ENCODE data around the gene XXYLT1. TPM values are rescaled to one million over a fixed set of nuclear protein-coding genes. Genes with fewer than 3 reads are reported as not detected.

Gene XXYLT1
- total and polyA plus RNA-seq, 2 of the 8 experiments (the other 6 are each of a cell fraction or from before 2014, with no cell fraction given): 18.9 to 23.8 TPM

DNA sequence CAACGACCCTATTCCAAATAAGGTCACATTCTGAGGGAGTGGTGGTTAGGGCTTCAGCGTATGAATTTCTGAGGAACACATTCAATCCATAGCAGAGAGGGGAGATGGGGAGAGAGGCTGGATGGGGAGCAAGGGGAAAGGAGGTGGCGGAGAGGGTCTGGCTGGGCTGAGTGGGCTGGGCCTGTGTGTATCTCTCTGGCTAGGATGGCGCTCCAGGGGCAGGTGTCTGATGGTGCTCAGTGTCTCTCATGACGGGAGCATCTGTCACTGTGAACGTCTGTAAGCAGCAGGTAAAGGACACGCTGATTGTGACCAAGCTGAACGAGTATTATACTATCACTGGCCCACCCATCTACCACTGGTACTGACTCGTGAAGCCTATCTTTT lies 159.6 kb downstream of the XXYLT1 start:
- no peak for TF ChIP-seq SUZ12 (IDR thresholded peaks at IDR 0.05; ENCODE audit: low read length)
- no peak for TF ChIP-seq HDAC2 (IDR thresholded peaks at IDR 0.05; ENCODE audit: borderline replicate concordance in 1 of 2, low read depth in 2 of 2, low read length in 2 of 2)
- TF ChIP-seq SP2 (IDR thresholded peaks at IDR 0.05; ENCODE audit: low read length): no peak
- TF ChIP-seq SP4 (IDR thresholded peaks at IDR 0.05; ENCODE audit: low read length): no peak
- Histone ChIP-seq H3K9me3 (ENCODE audit: insufficient read depth in 2 of 2, low read depth in 1 of 2, low read length in 1 of 2) (no peaks in the 10 kb centered on the region), H3K4me3 (ENCODE audit: extremely low read depth in 1 of 4, insufficient read depth in 2 of 4, low read depth in 3 of 4, low read length in 4 of 4) (no peak overlapping the region), H3K23me2 (ENCODE audit: low read depth, low read length) (peaks cover 17% of the 10 kb centered on the region; the same call in 1 of the 2 replicates), H4K5ac (ENCODE audit: insufficient read length, low read depth, low read length) (no peak overlapping the region), H2BK5ac (ENCODE audit: low read depth, low read length) (no peak overlapping the region), H2AK5ac (ENCODE audit: low read depth, low read length) (no peak overlapping the region), H3K4me2 (ENCODE audit: insufficient read depth in 1 of 2, low read depth in 2 of 2, low read length in 2 of 2) (no peak overlapping the region), H4K91ac (replicated peaks; ENCODE audit: insufficient read length, low read length) (no peak overlapping the region), H3K4ac (replicated peaks; ENCODE audit: insufficient read length, low read depth, low read length) (no peak overlapping the region), H2BK20ac (ENCODE audit: low read length) (no peak overlapping the region), H2BK120ac (replicated peaks; ENCODE audit: low read depth, low read length) (no peak overlapping the region), H3K4me1 (replicated peaks in 1 of 4; ENCODE audit: control insufficient read depth in 3 of 4, insufficient read depth in 4 of 4, low read length in 3 of 4) (peaks cover 0 to 2% (median under 1%) of the 10 kb centered on the region in 4 experiments; a peak in 3 of 7 replicates), H2AFZ (ENCODE audit: low read length) (no peak overlapping the region), H3K56ac (replicated peaks; ENCODE audit: insufficient read length, low read depth, low read length) (no peak overlapping the region), H3K27me3 (replicated peaks in 1 of 4; ENCODE audit: control insufficient read depth in 3 of 4, extremely low read depth in 1 of 4, insufficient read depth in 3 of 4, low read length in 3 of 4) (no peaks in the 10 kb centered on the region), H3K14ac (ENCODE audit: insufficient read length) (no peak overlapping the region), H2BK15ac (ENCODE audit: low read length) (no peak overlapping the region), H3K9ac (replicated peaks in 1 of 4; ENCODE audit: extremely low read depth in 1 of 4, low read depth in 3 of 4, low read length in 3 of 4) (no peak overlapping the region), H3K23ac (ENCODE audit: insufficient read length) (no peak overlapping the region), H4K8ac (ENCODE audit: extremely low read depth, insufficient read depth, low read length) (no peak overlapping the region), H3K79me1 (ENCODE audit: low read depth, low read length) (peaks cover 9% of the 10 kb centered on the region), H3K36me3 (ENCODE audit: control insufficient read depth in 2 of 4, insufficient read depth in 4 of 4, low read length in 3 of 4) (peaks cover 0 to 5% (median 0%) of the 10 kb centered on the region in 4 experiments; a peak in 2 of 8 replicates), H3K79me2 (ENCODE audit: control insufficient read depth in 1 of 2, insufficient read depth in 2 of 2, low read length in 2 of 2) (peaks cover 0 to 4% of the 10 kb centered on the region in 2 experiments; a peak in 1 of 4 replicates), H3K18ac (ENCODE audit: extremely low read depth, low read length) (no peak overlapping the region), H4K20me1 (replicated peaks in 1 of 2; ENCODE audit: control insufficient read depth in 1 of 2, insufficient read depth in 2 of 2, low read length in 2 of 2) (peaks cover 0 to 18% of the 10 kb centered on the region in 2 experiments), H3K27ac (ENCODE audit: low read depth, low read length) (no peak overlapping the region), H2BK12ac (ENCODE audit: low read depth, low read length) (no peak overlapping the region)
- FAIRE-seq (no peak), DNase-seq (ENCODE audit: low read depth in 1 of 2, low spot score in 2 of 2) (no peak)
- CTCF ChIA-PET (ENCODE audit: partially characterized antibody): interaction anchor here (0.7 to 2.3 kb wide), 3 partner anchors 12 to 424 kb away, joined by 4 to 8 read pairs (median 4); no protein-coding TSS in a partner anchor
- POLR2A ChIA-PET (ENCODE audit: partially characterized antibody): no interaction called here
- WGBS, 2 experiments (ENCODE audit: extremely low coverage in 1 of 2, insufficient coverage in 1 of 2, insufficient read length in 1 of 2, insufficient replicate concordance in 2 of 2, low coverage in 1 of 2, low lambda C conversion rate in 2 of 2, missing lambda C conversion rate in 1 of 2): 84% methylated on average over 9 of the region's 9 CpGs; no CpG with 5 or more reads in 1 of the 2 experiments
